Adrenal gland (tissue), 12 donors: Measurements from ENCODE around the gene LDB1. TPM values are rescaled to one million over a fixed set of nuclear protein-coding genes. Genes with fewer than 3 reads are reported as not detected.
A peak's percentile ranks its signal among the peaks of the same experiment; 100 is the strongest.

Experiments used
- DNase-seq, 7 donors: peaks; one replicate each; pipeline ENCODE4 v3.0.0-alpha.2; 2019 to 2020
- H3K27ac ChIP-seq, 5 donors: fragments of 200-600 bp; sonication (generic) in 4 of 5; 1 replicate in 3 of 5; 2 replicates in 2 of 5; pipeline versions ENCODE4 v1.5.1 to v1.8.0; 2016 to 2020; ENCODE audit warnings: mild to moderate bottlenecking in 1 of 5
- H3K27me3 ChIP-seq: fragments of 200-600 bp; 2 replicates; pipeline ENCODE4 v1.8.0; 2021
- H3K36me3 ChIP-seq, 2 donors: fragments of 200-600 bp; replicated peaks in 1 of 2; 1 replicate in 1 of 2; 2 replicates in 1 of 2; pipeline versions ENCODE4 v1.5.1 to v1.8.0; 2018 to 2022
- H3K4me1 ChIP-seq, 2 donors: fragments of 200-600 bp; replicated peaks in 1 of 2; 1 replicate in 1 of 2; 2 replicates in 1 of 2; pipeline versions ENCODE4 v1.5.1 to v1.8.0; 2018 to 2021
- H3K4me3 ChIP-seq, 4 donors: fragments of 200-600 bp; sonication (generic) in 3 of 4; one replicate each; pipeline ENCODE4 v1.5.1; 2016 to 2018
- H3K9me3 ChIP-seq, 3 donors: fragments of 200-600 bp; sonication (generic) in 1 of 3; replicated peaks in 1 of 3; 1 replicate in 2 of 3; 2 replicates in 1 of 3; pipeline versions ENCODE4 v1.5.1 to v1.8.0; 2016 to 2021
- POLR2A ChIP-seq, 2 donors: fragments of 450-650 bp; IDR thresholded peaks; one replicate each; pipeline ENCODE4 v1.6.1; 2017; ENCODE audit warnings: antibody characterized with exemption in 2 of 2, mild to moderate bottlenecking in 2 of 2, moderate library complexity in 1 of 2
- WGBS, 4 donors: extraction: QIAGEN DNeasy Blood & Tissue Kit in 2 of 4; methylation state at CpG; one replicate each; pipeline versions ENCODE4 v1.1.5 to v1.1.7; 2013 to 2017; 5-methylcytosine and 5-hydroxymethylcytosine counted together
- intact Hi-C, 2 donors: fragments of 100-400 bp; cut with DNase I; formaldehyde crosslinking; loops; one replicate each; pipeline versions ENCODE4 v1.14.1 to v1.15.0; 2022 to 2023
- polyA plus RNA-seq, 3 donors: library from polyadenylated mRNA; stranded (reverse); fragments of 200-250 nt in 2 of 3; fragments of 350-450 nt in 1 of 3; fragmentation: Illumina TruSeq in 1 of 3; extraction: RNeasy Lipid Tissue Mini Kit (QIAGEN cat#74804) in 1 of 3; gene quantifications; one replicate each; pipeline ENCODE4 v1.2.3, GENCODE V29; 2013 to 2014
- total RNA-seq, 9 donors: library from RNA; depleted of rRNA in 4 of 9; stranded (reverse); fragments of >200 nt in 4 of 9; fragments of 120-200 nt in 1 of 9; fragmentation: NEBNext Ultra II Directional in 1 of 9; extraction: Animal tissue kit (Norgen Biotek cat#: 25700) in 1 of 9; gene quantifications; one replicate each; pipeline versions ENCODE4 v1.1.0 to v1.2.4, GENCODE V29; 2013 to 2023
- TF ChIP-seq, protein P1 (sequence below), 6 experiments: fragments of 450-650 bp in 4 of 6; fragments of 200-600 bp in 2 of 6; sonication (generic) in 1 of 6; IDR thresholded peaks; 1 replicate in 5 of 6; 2 replicates in 1 of 6; pipeline versions ENCODE4 v1.5.1 to v1.8.0; 2016 to 2021; ENCODE audit warnings: antibody characterized with exemption in 6 of 6, mild to moderate bottlenecking in 2 of 6, moderate library complexity in 1 of 6
- donor health status: healthy with polysubstance abuse.
- donor health status: Bipolar disorder and iron deficiency.
- donor health status: DM: yes; HTN: yes; CAD: no.
- donor health status: DM: no; HTN: no; CAD: no.
- donor health status: DM: no; HTN: no; CAD: no.
- donor health status: DM: yes; HTN: yes; CAD: no.

LDB1 gene
- total and polyA plus RNA-seq, 12 donors: 24.1 to 76.9 (median 47.8) TPM

DNA sequence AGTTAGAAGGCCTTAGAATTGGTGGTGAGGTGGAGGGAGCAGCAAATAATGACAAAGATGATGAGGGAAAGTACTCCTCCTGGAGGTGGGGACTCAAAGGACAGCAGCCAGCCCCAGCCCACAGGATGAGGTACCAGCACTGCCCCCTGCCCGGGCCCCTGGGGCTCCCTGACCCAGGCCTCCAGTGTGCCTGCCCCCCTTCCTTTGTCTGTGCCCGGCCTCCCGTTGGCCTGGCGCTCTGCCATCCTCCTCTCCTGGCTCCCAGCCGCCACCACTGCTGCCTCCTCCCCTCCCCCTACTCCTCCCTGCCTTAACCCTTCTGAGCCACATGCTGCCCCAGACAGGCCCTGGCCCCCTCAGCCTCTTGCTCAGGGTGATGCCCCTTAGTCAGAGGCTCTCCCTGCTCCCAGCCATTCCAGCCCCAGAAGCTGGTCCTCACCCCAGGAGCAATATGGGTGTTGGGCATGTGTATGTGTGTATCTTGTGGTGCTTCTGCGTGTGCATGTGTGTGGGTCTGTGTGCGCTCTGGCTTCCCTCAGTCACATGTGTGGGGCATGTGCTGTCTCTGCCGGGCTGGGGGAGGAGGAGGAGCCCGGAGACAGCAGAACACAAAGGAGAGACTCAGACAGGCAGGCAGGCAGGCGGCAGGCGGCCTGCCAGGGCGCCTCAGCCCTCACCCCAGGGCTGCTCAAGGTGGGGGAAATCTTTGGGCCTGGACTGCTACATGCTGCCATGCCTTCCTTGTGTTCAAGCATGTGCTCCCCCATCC lies 2.6 kb downstream of the LDB1 start:
- 1 to 5% (median 2%) methylated on average over 9 to 12 of the region's 12 CpGs for WGBS, 4 donors

DNA sequence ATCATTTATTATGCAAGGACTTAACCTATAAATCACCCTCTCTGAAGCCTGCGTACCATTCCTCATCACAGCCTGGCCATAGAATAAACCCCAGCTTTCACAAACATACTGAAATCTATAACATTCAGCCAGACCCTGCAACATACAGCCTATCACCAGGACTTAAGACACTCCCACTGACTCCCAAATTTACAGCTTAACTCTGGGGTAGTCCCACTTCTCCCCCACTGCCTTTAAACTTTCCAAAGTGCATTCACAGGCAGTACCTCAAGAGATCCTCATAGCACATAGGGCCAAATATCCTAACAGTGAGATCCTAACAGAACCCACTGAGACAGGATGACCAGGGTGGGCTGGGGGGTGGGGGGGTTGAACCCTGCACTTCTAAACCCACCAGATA lies 3.5 kb downstream of the LDB1 start:
- Histone ChIP-seq H3K4me1 (peaks cover 54 to 71% of the 10 kb centered on the region in 2 donors), H3K27me3 (no peaks in the 10 kb centered on the region), H3K36me3 (peaks cover 0 to 2% of the 10 kb centered on the region in 2 donors), H3K27ac (peak overlapping the region in 4 of 5 donors; percentile 93 to 99 (median 96)), H3K9me3 (no peaks in the 10 kb centered on the region), H3K4me3 (peak overlapping the region in 1 of 4 donors; percentile 79)
- intact Hi-C loops: no loop called here
- no peak for DNase-seq
- TF ChIP-seq POLR2A (IDR thresholded peaks at IDR 0.05): no peak
- TF ChIP-seq, protein P1, sequence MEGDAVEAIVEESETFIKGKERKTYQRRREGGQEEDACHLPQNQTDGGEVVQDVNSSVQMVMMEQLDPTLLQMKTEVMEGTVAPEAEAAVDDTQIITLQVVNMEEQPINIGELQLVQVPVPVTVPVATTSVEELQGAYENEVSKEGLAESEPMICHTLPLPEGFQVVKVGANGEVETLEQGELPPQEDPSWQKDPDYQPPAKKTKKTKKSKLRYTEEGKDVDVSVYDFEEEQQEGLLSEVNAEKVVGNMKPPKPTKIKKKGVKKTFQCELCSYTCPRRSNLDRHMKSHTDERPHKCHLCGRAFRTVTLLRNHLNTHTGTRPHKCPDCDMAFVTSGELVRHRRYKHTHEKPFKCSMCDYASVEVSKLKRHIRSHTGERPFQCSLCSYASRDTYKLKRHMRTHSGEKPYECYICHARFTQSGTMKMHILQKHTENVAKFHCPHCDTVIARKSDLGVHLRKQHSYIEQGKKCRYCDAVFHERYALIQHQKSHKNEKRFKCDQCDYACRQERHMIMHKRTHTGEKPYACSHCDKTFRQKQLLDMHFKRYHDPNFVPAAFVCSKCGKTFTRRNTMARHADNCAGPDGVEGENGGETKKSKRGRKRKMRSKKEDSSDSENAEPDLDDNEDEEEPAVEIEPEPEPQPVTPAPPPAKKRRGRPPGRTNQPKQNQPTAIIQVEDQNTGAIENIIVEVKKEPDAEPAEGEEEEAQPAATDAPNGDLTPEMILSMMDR (IDR thresholded peaks at IDR 0.05): no peak
- WGBS, 4 donors: 54 to 70% (median 65%) methylated on average over 1 of the region's 1 CpG

More for the DNA sequence above, 2.6 kb downstream of the LDB1 start:
- peaks cover 54 to 66% of the 10 kb centered on the region in 2 donors for H3K4me1 ChIP-seq
- H3K27ac ChIP-seq: peak overlapping the region; percentile 68 to 99 (median 96)
- intact Hi-C loops: no loop called here
- no peaks in the 10 kb centered on the region for H3K27me3 ChIP-seq
- H3K4me3 ChIP-seq: peak overlapping the region in 1 of 4 donors; percentile 79
- DNase-seq: peak; percentile 87 to 96 (median 93)
- no peaks in the 10 kb centered on the region for H3K36me3 ChIP-seq
- no peaks in the 10 kb centered on the region for H3K9me3 ChIP-seq
- peak; percentile 65 to 90 for TF ChIP-seq POLR2A (IDR thresholded peaks at IDR 0.05)
- TF ChIP-seq, protein P1 (IDR thresholded peaks at IDR 0.05): peak in 1 of 6 experiments; percentile 7

DNA sequence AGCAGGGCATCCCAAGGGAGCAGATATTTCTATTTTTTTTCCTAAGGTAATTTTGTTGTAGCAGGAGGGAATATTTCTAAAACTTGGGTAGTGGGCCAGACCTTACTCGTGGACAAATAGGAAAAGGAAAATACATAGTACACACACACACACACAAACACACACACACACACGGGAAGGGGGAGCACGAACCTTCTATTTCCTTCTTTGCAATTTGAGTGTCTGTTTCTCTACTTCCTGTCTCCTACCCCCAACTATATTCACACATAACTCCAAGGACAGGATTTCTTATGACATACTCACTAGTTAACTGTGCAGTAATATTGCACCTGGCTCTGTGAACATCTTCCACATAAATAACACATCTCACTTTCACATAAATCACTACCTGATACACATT lies 4.4 kb downstream of the LDB1 start:
- 0 to 5% (median 3%) methylated on average over 3 of the region's 3 CpGs for WGBS, 4 donors
- no peak for DNase-seq
- Histone ChIP-seq H3K9me3 (no peaks in the 10 kb centered on the region), H3K4me3 (peak overlapping the region in 1 of 4 donors; percentile 79), H3K36me3 (peaks cover 0 to 11% of the 10 kb centered on the region in 2 donors), H3K27me3 (no peaks in the 10 kb centered on the region), H3K27ac (peak overlapping the region in 4 of 5 donors; percentile 74 to 99 (median 86)), H3K4me1 (peaks cover 54 to 65% of the 10 kb centered on the region in 2 donors)
- intact Hi-C loops: no loop called here
- TF ChIP-seq, protein P1 (IDR thresholded peaks at IDR 0.05): no peak
- no peak for TF ChIP-seq POLR2A (IDR thresholded peaks at IDR 0.05)

DNA sequence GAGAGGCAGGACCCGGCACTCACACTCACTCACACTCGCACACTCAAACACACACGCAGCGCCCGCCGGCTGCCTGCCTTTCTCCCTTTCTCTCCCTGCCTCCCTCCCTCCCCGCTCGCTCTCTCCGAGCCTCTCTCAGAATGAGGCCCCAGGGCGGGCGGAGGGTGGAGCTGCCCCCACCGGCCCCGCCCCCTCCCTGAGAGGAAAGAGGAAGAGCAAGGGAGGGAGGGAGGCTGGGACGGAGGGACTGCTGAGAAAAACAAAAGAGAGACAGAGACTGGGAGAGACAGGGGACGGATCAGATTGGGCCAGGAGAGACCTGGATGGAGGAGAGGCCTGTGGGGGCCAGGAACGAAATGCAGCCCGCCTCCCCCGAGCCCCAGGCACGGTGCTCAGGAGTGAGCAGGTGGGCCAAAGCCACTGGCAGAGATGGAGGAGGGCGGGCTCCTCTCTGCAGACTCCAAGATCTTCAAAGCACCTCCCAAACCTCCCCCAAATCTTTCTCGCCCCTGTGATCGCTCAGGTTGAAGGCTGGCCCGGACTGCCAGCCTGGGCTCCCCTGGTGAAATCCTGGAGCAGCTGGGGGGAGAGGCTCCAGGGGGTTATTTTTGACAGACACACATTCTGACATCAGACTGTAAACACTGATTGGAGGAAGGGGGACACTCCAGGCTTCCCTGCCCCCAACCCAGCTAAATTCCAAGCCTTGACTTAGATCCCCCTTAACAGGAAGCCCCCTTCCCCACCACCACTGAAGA lies 5.1 kb downstream of the LDB1 start:
- Histone ChIP-seq H3K27ac (peak overlapping the region in 4 of 5 donors; percentile 74 to 99 (median 86)), H3K4me1 (peaks cover 54 to 65% of the 10 kb centered on the region in 2 donors), H3K9me3 (no peaks in the 10 kb centered on the region), H3K4me3 (peak overlapping the region in 3 of 4 donors; percentile 20 to 79 (median 67)), H3K27me3 (no peaks in the 10 kb centered on the region), H3K36me3 (peaks cover 0 to 18% of the 10 kb centered on the region in 2 donors)
- WGBS, 4 donors: 0 to 1% (median 1%) methylated on average over 14 to 23 of the region's 23 CpGs
- peak in 1 of 2 donors; percentile 85 for TF ChIP-seq POLR2A (IDR thresholded peaks at IDR 0.05)
- TF ChIP-seq, protein P1 (IDR thresholded peaks at IDR 0.05): no peak
- DNase-seq: peak; percentile 88 to 94 (median 92)
- intact Hi-C loops: no loop called here
